Suppressor macrophage (primary cell): ENCODE measurements around the gene TMC7.
"Not testable (repeated sequence)": the region's sequence is repeated elsewhere in the genome, so short reads cannot be mapped to it uniquely, and the experiment has no call there.

Source experiments
- DNase-seq, 4 experiments: peaks; one replicate each; pipeline ENCODE4 v3.0.0-alpha.2; 2020 to 2022
- total RNA-seq, 17 experiments: gene quantifications; one replicate each; lab custom pipeline; 2026; ENCODE audit warnings: mixed read lengths in 6 of 17, inconsistent platforms in 3 of 17; lab: John Stamatoyannopoulos, UW

The TMC7 gene
- total RNA-seq, result 0 to 3.0 (median 0) reads per million in 17 experiments

GRCh38 chr16:18983565-18984434 lies at the start of gene TMC7:
Gene TMC7 (plus strand): TSS chr16:18983934. CDS start chr16:18984064, 130 bp downstream.
- DNase-seq, result peak; percentile 34 to 74 (median 48)

- DNase-seq, result peak in 1 of 4 experiments; percentile 12
Observed at GRCh38 chr16:18936727-18937340, 46.9 kb upstream of the TMC7 start.

- DNase-seq, result no peak
Observed at GRCh38 chr16:18937390-18937789, 46.3 kb upstream of the TMC7 start.

GRCh38 chr16:18938986-18939385 lies 44.7 kb upstream of the TMC7 start:
- no peak for DNase-seq

GRCh38 chr16:18941471-18941870 lies 42.3 kb upstream of the TMC7 start:
- no peak for DNase-seq

GRCh38 chr16:18942061-18942460 lies 41.7 kb upstream of the TMC7 start:
- DNase-seq, result no peak

GRCh38 chr16:18943414-18943813 lies 40.3 kb upstream of the TMC7 start:
- no peak for DNase-seq

GRCh38 chr16:18945233-18945632 lies 38.5 kb upstream of the TMC7 start:
- DNase-seq, result no peak

- DNase-seq, result no peak
Observed at GRCh38 chr16:18948372-18949020, 35.2 kb upstream of the TMC7 start.

GRCh38 chr16:18950469-18951185 lies 33.1 kb upstream of the TMC7 start:
- DNase-seq, result no peak

GRCh38 chr16:18953547-18953946 lies 30.2 kb upstream of the TMC7 start:
- DNase-seq, result no peak

GRCh38 chr16:18955874-18956580 lies 27.7 kb upstream of the TMC7 start:
- peak in 3 of 4 experiments; percentile 28 to 57 (median 34) for DNase-seq

GRCh38 chr16:18956658-18957241 lies 27.0 kb upstream of the TMC7 start:
- not testable (repeated sequence) for DNase-seq

GRCh38 chr16:18958621-18959029 lies 25.1 kb upstream of the TMC7 start:
- DNase-seq, result no peak

GRCh38 chr16:18959031-18959505 lies 24.7 kb upstream of the TMC7 start:
- DNase-seq, result peak in 1 of 4 experiments; percentile 5

- DNase-seq, result no peak
Observed at GRCh38 chr16:18965555-18965954, 18.2 kb upstream of the TMC7 start.

- no peak for DNase-seq
Observed at GRCh38 chr16:18966791-18967190, 16.9 kb upstream of the TMC7 start.

- DNase-seq, result peak; percentile 78 to 92 (median 88)
Observed at GRCh38 chr16:18969050-18969854, 14.5 kb upstream of the TMC7 start.

- DNase-seq, result no peak
Observed at GRCh38 chr16:18969855-18970240, 13.9 kb upstream of the TMC7 start.

GRCh38 chr16:18975109-18975508 lies 8.6 kb upstream of the TMC7 start:
- DNase-seq, result no peak

- no peak for DNase-seq
Observed at GRCh38 chr16:18979936-18980335, 3.8 kb upstream of the TMC7 start.
